HG02623 (cell line): ENCODE data around the gene KCTD8.
"Not testable (repeated sequence)": the region's sequence is repeated elsewhere in the genome, so short reads cannot be mapped to it uniquely, and the experiment has no call there.

Experiments used
- ATAC-seq: cut with Tn5 transposase; IDR thresholded peaks from one replicate; pipeline ENCODE4 v1.9.1; 2021; ENCODE audit warnings: moderate library complexity; ENCODE audit not compliant: unreplicated experiment

Gene KCTD8

GRCh38 chr4:44342800-44343199 lies 105.8 kb downstream of the KCTD8 start:
- ATAC-seq: no peak

- no peak for ATAC-seq
Observed at GRCh38 chr4:44326741-44327140, 121.9 kb downstream of the KCTD8 start.

- no peak for ATAC-seq
Observed at GRCh38 chr4:44320833-44321232, 127.8 kb downstream of the KCTD8 start.

GRCh38 chr4:44319129-44319528 lies 129.5 kb downstream of the KCTD8 start:
- ATAC-seq: no peak

DNA sequence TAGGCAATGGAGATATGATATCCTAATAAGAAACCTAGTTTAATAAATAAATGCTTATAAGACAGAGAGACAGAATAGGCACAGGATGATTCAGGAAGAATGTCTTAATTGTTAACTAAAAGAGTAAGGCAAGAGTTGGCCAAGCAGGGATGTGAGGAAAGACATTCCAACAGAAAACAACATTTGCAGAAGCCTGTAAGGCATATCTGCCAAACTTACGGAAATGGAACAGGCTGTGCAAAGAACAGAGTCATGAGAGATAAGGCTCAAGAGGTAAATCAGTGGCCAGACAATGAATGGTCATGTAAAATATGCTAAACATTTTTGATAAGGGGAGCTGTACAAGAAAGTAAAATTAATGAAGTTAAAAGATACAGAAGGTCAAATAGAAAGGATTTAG lies 134.9 kb downstream of the KCTD8 start:
- no peak for ATAC-seq

GRCh38 chr4:44287505-44287904 lies 161.1 kb downstream of the KCTD8 start:
- ATAC-seq: no peak

GRCh38 chr4:44279469-44279868 lies 169.1 kb downstream of the KCTD8 start:
- no peak for ATAC-seq

DNA sequence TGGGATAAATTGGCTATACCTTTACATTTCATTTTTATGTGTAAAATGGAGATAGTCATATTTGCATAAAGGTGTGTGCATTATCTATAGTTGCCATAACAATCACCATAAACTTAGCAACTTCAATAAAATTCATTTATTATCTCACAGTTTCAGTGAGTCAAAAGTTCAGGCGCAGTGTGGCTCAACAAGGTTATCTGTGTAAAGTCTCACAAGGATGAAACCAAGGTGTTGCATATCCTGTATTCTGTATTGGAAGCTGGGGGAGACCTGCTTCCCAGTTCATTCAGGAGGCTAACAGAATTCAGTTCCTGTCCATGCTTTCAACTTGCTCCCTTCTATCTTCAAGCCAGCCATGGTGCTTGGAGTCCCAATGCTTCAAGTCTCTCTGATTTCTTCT lies 169.5 kb downstream of the KCTD8 start:
- ATAC-seq: no peak

DNA sequence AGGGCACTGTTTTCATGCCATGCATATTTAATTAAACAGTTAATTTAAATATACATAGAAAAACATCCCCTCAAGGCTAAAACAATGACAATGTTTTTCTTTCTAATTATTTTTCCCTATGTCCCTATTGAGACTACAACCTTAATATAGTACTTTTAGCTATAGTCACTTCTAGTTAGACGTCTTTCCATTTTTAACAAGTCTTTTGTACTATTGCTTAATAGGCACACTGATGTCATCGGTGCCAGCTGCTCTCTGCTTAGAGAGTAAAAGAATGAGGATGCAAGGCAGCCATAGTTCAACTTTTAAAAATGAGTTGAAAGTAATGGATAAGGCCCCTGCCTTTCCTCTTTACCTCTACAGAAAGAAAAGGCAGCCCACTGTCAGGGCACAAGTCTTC lies 191.1 kb downstream of the KCTD8 start:
- no peak for ATAC-seq

DNA sequence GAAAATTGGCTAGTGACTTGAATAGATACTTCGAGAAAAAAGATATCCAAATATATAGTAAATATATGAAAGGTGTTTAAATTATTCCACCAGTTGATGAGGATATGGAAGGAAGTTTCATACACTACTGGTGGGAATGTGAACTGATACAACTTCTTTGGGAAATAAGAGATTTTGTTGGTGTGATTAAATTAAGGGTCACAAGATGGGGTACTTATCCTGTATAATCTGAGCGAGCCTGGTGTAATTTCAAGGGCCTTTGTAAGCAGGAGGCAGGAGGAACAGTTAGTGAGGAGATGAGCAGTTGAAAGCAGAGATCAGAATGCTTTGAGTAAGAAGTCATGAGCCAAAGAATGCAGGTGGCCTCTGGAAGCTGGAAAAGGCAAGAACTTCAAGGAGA lies 192.2 kb downstream of the KCTD8 start:
- ATAC-seq: no peak

DNA sequence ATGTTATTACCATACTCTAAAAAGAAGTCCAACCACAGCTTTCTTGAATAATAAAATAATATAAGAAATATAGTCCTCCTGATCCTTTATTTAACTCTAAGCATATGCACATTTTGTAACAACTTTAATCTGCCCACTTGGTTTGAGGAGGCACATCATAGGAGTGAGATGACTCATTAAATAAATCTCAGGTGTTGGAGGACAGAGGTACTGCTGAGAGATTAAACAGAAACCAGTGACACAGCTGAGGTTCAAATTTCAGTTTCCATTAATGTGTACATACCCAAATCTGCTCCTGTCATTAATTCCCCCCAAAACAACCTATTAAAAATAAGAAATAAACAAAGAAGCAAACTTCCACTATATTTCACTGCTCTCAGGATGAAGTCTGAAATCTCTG lies 211.0 kb downstream of the KCTD8 start:
- no peak for ATAC-seq

GRCh38 chr4:44235897-44236296 lies 212.7 kb downstream of the KCTD8 start:
- no peak for ATAC-seq

DNA sequence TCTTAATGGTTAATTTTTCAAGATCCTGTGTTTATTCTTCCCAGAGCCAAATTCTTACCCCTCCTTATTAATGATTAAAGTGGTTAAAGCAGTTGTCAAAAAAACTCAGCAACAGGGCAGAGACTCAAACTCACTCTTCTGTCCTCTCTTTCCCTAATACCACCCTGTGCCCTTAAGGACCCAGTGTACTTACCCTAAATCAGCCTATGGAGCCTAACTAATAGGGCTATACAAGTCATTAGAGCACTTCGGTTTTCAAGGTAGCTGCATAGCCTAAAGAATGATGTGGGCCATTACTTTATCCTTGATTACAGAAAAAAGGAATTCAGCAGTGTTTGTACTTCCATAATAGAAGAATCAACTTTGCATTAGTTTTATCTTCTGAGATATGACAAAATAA lies 216.3 kb downstream of the KCTD8 start:
- no peak for ATAC-seq

GRCh38 chr4:44231006-44231405 lies 217.6 kb downstream of the KCTD8 start:
- ATAC-seq: no peak

DNA sequence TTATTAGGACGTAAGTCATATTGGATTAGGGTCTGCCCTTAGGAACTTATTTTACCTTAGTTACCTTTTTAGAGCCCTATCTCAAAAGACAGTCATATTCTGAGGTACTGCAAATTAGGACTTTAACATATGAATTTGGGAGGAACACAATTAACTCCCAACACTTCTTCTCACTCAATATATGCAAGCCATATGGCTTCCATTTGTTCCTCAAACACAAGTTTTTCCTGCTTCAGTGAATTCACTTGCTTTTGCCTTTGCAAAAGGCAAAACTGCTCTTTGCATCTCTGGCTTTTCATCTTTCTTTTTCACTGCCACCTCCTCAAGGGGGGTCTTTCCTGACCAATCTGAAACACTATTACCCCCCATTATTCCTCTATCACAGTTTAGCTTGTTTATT lies 220.3 kb downstream of the KCTD8 start:
- no peak for ATAC-seq

- ATAC-seq: no peak
Observed at GRCh38 chr4:44221407-44221806, 227.2 kb downstream of the KCTD8 start.

DNA sequence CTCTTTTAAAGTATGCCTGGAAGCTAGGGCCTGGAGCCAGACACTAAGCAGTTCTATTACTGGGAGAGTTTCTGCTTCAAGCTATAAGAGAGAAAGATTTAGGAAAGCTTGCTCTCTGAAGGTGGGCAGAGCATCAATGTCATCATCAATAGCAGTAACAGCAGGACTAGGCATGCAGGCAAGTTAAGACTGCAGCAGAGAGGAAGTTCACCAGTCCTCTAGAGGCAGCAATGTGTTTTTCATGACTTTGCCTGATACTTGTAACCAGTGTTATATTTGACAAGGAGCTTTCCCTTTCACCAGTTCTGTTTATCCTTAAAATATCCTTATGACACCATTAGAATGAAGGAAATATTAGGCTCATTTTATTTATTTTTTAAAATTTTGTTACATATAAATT lies 237.9 kb downstream of the KCTD8 start:
- no peak for ATAC-seq

DNA sequence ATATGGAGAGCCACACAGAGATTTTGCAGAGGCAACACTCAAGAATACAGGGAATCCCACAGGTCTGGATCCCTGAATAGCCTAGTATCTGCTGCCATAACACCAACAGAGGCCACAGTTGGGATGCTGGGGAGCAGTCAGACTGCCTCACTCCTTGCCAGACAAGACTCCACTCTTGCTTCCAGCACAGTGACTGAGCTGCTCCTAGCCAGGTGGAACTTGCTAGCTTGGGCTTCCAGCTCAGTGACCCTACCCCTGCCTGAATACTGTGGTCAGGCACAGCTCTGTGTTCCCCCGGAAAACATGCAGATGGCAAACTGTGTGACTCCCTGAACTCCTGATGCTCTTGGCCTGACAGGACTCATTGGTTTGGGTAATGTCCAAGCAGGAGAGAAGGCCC lies 251.8 kb downstream of the KCTD8 start:
- ATAC-seq: no peak

DNA sequence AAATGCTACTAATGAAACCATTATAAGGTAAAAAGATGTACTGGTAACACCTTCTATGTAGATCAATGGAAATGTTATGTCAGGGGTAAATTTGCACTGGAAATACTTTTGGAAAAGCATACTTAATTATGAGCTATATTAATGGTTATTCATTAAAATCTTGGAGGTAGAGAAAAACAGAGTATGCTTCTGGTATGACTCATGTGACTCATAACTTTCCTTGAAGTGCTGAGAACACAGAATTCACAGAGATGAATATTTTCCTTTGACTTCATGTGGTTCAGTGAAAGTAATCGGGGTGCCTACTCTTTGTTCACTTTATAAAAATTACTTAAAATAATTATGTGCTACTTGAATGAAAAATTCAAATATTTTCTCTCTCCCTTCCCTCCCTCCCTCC lies 254.2 kb downstream of the KCTD8 start:
- no peak for ATAC-seq

DNA sequence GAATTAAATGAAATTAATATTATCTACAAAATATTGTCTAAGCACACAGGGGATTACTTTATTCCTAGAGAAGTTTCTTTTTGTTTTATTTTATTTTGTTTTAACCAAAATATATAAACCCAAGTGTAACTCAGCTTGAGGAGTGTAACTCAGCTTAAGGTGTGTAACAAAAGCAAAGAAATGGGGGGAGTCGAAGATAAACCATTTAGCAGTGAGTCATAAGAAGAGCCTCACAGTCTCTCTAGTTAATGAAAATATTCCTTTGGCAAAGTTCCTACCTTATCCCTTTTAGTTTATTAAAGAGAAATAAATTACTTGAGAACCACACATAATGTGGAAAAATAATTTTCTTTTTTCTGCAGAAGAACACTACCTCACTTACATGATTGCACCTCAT lies 261.8 kb downstream of the KCTD8 start:
- no peak for ATAC-seq

- no peak for ATAC-seq
Observed at GRCh38 chr4:44186096-44186849, 262.3 kb downstream of the KCTD8 start.

DNA sequence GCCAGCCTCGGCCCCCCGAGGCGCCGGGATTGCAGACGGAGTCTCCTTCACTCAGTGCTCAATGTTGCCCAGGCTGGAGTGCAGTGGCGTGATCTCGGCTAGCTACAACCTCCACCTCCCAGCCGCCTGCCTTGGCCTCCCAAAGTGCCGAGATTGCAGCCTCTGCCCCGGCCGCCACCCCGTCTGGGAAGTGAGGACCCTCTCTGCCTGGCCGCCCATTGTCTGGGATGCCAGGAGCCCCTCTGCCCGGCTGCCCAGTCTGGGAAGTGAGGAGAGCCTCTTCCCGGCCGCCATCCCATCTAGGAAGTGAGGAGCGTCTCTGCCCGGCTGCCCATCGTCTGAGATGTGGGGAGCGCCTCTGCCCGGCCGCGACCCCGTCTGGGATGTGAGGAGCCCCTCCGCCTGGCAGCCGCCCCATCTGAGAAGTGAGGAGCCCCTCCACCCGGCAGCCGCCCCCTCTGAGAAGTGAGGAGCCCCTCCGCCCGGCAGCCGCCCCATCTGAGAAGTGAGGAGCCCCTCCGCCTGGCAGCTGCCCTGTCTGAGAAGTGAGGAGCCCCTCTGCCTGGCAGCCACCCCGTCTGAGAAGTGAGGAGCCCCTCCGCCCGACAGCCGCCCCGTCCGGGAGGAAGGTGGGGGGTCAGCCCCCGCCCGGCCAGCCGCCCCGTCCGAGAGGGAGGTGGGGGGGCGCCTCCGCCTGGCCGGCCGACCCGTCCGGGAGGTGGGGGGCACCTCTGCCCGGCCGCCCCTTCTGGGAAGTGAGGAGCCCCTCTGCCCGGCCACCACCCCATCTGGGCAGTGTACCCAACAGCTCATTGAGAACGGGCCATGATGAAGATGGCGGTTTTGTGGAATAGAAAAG lies 266.9 kb downstream of the KCTD8 start:
- ATAC-seq: not testable (repeated sequence)
